ENCODE results near the gene IL1RL1. TPM values are rescaled to one million over a fixed set of nuclear protein-coding genes. Genes with fewer than 3 reads are reported as not detected.

Gene IL1RL1
- polyA plus RNA-seq, 1 of the 3 experiments (the other 2 are of a cell fraction) = not detected

DNA sequence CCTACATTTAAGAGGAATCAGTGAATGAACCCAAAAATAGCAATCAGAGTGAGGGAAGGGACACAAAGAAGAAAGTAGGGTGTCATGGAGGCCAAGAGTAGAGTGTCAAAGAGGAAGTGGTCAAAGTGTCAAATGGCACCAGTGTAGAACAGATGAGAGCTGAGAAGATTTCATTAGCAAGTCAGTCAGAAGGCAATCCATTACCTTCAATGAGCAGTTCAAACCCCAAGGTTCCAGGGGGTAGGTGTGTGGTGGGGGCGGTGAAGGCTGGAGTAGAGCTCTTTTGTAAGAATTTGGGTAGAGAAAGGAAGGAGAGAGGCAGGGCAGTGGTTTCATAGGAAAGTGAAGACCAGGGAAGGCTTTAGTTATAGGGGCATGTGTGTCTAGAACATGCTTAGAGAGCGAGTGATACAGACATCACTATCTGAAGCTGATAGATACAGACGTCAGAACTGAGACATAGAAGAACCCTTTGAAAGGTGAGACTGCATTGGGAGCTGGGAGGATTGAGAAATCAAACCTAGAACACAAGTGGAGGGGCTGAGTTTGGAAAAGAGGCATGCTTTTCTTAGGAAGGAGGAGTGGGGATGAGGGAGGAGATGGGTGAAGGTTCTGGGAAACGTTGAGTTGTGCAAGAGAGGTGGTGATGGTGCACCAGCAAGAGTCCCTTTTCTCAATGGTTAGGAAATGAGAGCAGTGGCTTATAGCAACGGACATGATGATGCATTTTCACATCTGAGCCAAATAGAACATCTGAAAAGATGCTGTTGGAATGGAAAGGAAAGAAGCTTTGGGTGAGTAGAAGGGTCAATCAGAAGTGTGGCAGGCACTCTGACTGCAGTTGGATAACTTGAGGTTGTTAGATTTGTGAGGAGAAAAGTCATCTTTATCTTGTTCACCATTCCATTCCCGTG is 48.9 kb upstream of the IL1RL1 start:
- WGBS (ENCODE audit: low lambda C conversion rate) = 10% methylated on average over 6 of the region's 6 CpGs
- H3K4me3 ChIP-seq (ENCODE audit: low read depth in 2 of 2, low read length in 1 of 2) = no peak overlapping the region
- CTCF ChIA-PET = interaction anchor here (5.1 kb wide), 1 partner anchor 22 kb away, joined by 18 read pairs; no protein-coding TSS in a partner anchor

More for the DNA sequence above, 48.9 kb upstream of the IL1RL1 start:
- H3F3A ChIP-seq (replicated peaks; ENCODE audit: insufficient read depth) = no peaks in the 10 kb centered on the region
- no peaks in the 10 kb centered on the region for H3K4me1 ChIP-seq (ENCODE audit: control insufficient read depth in 1 of 2, insufficient read depth in 2 of 2, low read depth in 1 of 2, low read length in 1 of 2)
- TF ChIP-seq, protein P1, sequence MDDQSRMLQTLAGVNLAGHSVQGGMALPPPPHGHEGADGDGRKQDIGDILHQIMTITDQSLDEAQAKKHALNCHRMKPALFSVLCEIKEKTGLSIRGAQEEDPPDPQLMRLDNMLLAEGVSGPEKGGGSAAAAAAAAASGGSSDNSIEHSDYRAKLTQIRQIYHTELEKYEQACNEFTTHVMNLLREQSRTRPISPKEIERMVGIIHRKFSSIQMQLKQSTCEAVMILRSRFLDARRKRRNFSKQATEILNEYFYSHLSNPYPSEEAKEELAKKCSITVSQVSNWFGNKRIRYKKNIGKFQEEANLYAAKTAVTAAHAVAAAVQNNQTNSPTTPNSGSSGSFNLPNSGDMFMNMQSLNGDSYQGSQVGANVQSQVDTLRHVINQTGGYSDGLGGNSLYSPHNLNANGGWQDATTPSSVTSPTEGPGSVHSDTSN (IDR thresholded peaks at IDR 0.05) = no peak
- TF ChIP-seq FOXM1 (IDR thresholded peaks at IDR 0.05; ENCODE audit: low read depth) (no peak), ELF1 (IDR thresholded peaks at IDR 0.05) (no peak), FOXJ3 (CRISPR knock-in tag; IDR thresholded peaks at IDR 0.05) (no peak), NFIC (IDR thresholded peaks at IDR 0.05; ENCODE audit: borderline replicate concordance) (no peak), TEAD4 (IDR thresholded peaks at IDR 0.05; ENCODE audit: borderline replicate concordance, insufficient read depth) (no peak), RXRA (IDR thresholded peaks at IDR 0.05; ENCODE audit: borderline replicate concordance, low read depth) (no peak), TAF1 (IDR thresholded peaks at IDR 0.05; ENCODE audit: borderline replicate concordance, low read depth, low read length) (no peak), POLR2AphosphoS5 (IDR thresholded peaks at IDR 0.05; ENCODE audit: low read depth, low read length) (no peak), RFX5 (IDR thresholded peaks at IDR 0.05; ENCODE audit: low read length) (no peak), FOSL2 (IDR thresholded peaks at IDR 0.05; ENCODE audit: borderline replicate concordance, low read depth) (no peak), EP300 (IDR thresholded peaks at IDR 0.05; ENCODE audit: borderline replicate concordance in 1 of 2, low read depth in 1 of 2, low read length in 1 of 2) (no peak), RAD21 (IDR thresholded peaks at IDR 0.05; ENCODE audit: low read length) (no peak), GATA2 (CRISPR knock-in tag; IDR thresholded peaks at IDR 0.05) (no peak)
- TF ChIP-seq, protein P2, sequence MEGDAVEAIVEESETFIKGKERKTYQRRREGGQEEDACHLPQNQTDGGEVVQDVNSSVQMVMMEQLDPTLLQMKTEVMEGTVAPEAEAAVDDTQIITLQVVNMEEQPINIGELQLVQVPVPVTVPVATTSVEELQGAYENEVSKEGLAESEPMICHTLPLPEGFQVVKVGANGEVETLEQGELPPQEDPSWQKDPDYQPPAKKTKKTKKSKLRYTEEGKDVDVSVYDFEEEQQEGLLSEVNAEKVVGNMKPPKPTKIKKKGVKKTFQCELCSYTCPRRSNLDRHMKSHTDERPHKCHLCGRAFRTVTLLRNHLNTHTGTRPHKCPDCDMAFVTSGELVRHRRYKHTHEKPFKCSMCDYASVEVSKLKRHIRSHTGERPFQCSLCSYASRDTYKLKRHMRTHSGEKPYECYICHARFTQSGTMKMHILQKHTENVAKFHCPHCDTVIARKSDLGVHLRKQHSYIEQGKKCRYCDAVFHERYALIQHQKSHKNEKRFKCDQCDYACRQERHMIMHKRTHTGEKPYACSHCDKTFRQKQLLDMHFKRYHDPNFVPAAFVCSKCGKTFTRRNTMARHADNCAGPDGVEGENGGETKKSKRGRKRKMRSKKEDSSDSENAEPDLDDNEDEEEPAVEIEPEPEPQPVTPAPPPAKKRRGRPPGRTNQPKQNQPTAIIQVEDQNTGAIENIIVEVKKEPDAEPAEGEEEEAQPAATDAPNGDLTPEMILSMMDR (IDR thresholded peaks at IDR 0.05) = no peak
- TF ChIP-seq, protein P3, sequence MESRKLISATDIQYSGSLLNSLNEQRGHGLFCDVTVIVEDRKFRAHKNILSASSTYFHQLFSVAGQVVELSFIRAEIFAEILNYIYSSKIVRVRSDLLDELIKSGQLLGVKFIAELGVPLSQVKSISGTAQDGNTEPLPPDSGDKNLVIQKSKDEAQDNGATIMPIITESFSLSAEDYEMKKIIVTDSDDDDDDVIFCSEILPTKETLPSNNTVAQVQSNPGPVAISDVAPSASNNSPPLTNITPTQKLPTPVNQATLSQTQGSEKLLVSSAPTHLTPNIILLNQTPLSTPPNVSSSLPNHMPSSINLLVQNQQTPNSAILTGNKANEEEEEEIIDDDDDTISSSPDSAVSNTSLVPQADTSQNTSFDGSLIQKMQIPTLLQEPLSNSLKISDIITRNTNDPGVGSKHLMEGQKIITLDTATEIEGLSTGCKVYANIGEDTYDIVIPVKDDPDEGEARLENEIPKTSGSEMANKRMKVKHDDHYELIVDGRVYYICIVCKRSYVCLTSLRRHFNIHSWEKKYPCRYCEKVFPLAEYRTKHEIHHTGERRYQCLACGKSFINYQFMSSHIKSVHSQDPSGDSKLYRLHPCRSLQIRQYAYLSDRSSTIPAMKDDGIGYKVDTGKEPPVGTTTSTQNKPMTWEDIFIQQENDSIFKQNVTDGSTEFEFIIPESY (IDR thresholded peaks at IDR 0.05; ENCODE audit: borderline replicate concordance, low read depth) = no peak
- no peak overlapping the region for H3K4me2 ChIP-seq
- no peaks in the 10 kb centered on the region for H3K9me3 ChIP-seq
- POLR2A ChIA-PET = no interaction called here
- no peak overlapping the region for H3K27ac ChIP-seq (ENCODE audit: low read depth in 2 of 2, low read length in 1 of 2)
- DNase-seq = no peak
- H3K36me3 ChIP-seq (replicated peaks in 1 of 2; ENCODE audit: control insufficient read depth in 1 of 2, insufficient read depth in 2 of 2, low read length in 1 of 2) = no peaks in the 10 kb centered on the region
- no peaks in the 10 kb centered on the region for H3K79me2 ChIP-seq (ENCODE audit: insufficient read depth)
- H3K9ac ChIP-seq = no peak overlapping the region
- H4K20me1 ChIP-seq (ENCODE audit: insufficient read depth) = no peaks in the 10 kb centered on the region
- no peaks in the 10 kb centered on the region for H3K9me2 ChIP-seq
- peaks cover 25% of the 10 kb centered on the region for H3K27me3 ChIP-seq (ENCODE audit: insufficient read depth)
- H2AFZ ChIP-seq (ENCODE audit: low read depth) = no peak overlapping the region

All from SK-N-SH (cell line).